ENCODE data around the gene SYT9.

Gene SYT9

DNA sequence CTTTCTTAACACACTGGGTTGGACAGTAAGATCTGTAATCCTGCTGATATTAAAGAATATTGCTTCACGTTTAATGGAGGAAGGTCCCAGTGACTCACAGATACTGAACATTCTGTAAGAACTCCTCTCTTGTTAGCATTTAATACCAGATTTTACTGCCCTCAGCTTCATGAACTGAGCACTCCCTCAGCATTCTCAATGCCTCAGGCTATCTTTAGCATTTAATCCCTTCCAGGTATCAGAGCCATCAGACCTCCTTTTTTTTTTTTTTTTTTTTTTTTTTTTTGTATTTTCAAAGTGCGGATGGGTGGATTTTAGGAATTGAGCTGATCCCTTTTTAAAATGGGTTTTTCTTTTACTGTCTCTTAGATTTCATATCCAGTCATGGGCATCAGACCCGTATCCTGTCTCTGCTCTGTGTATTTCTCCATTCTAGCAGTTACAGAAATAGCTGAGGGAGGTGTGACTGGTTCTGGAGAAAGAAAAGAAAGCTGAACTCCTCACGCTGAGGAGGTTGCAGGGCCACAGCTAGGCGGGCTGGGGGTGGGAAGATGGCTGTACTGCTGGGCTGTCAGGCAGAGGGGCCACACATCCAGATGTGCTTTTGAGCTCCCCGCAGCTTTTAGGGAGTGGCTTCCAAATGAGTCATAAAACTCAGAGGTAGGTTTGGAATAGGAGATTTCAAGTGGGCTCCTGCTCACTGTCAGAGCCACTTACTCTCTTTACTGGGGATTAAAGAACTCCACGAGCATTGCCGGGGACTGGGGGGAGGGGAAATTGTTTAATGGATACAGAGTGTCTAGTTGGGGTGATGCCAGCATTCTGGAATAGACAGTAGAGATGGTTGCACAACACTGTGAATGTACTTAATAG lies 97.0 kb downstream of the SYT9 start:
- DNase-seq = no peak

DNA sequence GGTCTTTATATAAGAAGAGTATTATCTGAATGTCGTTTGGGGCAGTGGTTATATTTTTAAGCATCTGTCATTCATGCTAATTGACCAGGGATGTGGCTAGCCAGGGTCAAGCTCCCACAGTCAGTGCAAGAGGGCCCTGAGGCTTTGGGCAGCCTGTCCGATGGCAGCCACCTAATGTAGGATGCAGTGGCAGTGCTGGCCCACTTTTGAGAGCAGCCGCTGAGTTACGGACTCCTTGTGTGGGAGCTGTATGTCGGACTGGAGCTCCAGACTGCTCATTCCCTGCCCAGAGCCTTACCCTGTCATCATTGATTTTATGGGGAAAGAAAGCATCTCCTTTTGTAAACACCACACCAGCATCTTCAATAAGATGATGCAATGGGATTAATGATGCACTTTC lies 99.5 kb downstream of the SYT9 start:
- DNase-seq = no peak

DNA sequence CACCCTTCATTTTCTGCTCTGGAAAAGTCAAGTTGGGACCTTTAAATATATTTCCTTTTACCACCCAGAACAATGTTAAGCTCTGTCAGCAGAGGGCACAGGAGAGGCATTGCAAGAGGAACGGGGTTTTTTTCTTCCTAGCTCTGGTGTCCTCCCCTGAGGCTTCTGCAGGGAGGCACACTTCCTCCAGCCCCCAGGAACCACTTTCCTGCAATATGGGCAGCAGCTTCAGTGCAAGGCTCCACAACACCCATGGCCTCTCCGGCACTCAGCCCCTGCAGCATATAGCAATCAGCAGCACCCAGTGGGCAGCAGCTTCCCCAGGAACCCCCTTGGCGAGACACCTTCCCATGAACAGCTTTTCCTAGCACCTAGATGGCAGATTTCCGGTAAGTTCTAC lies 101.4 kb downstream of the SYT9 start:
- no peak for DNase-seq

DNA sequence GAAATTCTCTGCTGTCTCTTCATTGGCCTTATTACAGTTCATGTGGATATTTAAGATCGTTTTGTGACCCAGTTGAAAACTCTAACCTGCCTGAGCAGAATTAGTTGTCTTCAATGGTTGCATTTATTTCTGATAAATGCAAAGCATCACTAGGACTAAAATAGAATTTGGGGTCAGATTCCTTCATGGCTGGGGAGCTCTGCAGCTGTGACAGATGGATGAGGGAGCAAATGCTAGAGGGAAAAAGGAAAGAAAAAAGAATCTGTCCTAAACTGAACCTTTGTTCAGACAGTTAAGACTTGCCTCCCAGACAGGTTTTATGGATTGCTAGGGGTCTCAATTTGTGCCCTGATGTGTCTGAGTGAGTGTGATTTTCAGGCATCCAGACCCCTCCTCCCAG lies 113.0 kb downstream of the SYT9 start:
- DNase-seq = no peak

DNA sequence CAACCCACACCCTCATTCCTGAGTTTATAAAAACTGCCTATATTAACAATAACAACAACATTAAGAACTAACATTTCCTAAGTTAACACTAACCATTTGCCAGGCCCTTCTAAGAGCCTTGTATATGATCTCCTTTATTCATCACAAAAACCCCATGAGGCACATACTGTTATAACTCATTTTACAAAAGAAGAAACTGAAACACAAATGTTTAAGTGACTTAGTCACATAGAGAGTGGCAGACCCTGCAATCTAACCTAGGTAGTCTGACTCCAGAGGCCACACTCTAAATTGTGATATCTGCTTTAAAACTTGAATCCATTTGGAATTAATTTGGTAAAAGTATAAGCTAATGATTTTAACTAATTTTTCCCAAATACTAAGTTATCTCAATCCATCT lies 116.1 kb downstream of the SYT9 start:
- DNase-seq = no peak

DNA sequence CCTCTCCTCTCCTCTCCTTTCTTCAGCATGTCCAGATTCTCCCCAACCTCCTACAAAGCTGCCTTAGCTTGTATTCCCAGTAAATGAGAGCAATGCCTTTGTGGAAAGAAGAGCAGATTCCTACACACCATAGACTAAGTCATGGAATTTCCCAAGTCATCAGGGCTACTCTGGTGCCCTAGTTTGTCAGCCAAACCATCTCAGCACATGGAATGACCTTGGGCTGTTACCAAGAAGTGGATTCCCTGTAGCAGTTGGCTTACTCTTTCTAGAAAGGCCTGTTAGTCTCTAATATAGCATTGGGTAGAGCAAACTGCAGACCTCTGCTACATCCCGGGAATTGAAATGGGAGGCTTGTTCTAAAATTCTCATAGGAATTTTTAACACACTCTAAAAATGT lies 124.7 kb downstream of the SYT9 start:
- no peak for DNase-seq

DNA sequence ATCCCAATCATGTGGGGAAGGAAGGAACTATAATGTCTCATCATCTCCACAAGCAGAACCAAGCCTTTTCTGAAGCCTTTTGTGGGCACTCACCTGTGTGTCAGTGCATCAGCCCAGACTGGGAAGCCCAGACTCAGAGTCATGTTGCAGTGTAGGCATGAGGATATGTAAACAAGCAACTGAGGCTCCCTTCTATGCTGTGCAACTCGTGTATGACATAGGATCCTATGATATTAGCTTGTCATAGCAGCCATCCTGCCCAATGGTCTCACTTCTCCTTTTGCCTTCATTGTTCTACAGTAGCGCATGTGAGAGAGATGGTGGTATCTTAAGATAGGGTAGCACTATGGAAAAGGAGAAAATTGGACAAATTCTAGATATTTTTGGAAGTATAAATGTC lies 130.2 kb downstream of the SYT9 start:
- DNase-seq = no peak

DNA sequence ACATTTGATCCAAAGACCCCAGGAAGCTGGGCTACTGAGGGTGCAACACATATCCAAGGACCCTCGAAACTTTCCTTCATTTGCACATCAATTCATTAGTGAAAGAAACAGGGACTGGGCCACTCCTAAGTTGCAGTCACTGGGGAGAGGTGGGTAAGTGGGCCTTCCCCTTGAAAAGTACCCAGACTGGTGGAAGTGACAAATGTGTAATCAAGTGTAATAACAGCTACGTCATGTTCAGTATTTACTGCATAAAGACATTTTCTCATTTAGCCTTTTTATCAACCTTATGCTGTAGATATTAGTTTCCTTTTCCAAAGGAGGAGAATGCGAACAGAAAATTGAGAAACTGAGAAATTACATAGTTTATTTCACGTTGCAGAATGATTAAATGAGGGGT lies 131.7 kb downstream of the SYT9 start:
- no peak for DNase-seq

DNA sequence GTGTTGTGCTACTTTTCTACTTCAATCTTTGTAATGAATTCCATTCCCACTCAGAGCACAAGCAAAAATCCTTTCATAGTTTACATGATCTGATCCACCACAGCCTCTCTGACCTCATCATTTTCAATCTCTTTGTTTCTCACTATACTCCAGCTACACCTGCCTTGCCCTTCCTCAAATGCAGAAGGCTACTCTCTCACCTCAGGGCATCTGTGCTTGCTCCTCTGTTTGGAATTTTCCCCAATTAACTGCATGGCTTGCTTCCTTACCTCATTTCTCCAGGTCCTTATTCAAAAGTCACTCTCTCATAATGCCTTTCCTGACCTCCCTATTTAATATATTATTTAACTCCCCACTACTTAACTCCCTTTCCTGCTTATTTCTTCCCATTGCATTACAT lies 133.0 kb downstream of the SYT9 start:
- DNase-seq = no peak

DNA sequence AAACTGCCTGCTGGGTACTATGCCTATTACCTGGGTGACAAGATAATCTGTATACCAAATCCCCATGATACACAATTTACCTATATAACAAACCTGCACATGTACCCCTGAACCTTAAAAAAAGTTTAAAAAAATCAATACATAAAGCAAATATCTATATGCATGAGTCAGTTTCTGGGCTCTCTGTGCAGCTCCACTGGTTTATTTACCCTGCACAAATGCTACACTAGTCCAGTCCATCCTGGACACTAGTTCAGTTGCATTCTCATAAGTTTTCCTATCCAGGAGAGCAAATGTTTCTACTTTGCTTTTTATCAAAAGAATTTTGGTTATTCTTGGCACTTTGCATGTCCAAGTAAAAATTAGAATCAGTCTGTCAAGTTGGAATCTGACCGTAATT lies 133.8 kb downstream of the SYT9 start:
- no peak for DNase-seq

DNA sequence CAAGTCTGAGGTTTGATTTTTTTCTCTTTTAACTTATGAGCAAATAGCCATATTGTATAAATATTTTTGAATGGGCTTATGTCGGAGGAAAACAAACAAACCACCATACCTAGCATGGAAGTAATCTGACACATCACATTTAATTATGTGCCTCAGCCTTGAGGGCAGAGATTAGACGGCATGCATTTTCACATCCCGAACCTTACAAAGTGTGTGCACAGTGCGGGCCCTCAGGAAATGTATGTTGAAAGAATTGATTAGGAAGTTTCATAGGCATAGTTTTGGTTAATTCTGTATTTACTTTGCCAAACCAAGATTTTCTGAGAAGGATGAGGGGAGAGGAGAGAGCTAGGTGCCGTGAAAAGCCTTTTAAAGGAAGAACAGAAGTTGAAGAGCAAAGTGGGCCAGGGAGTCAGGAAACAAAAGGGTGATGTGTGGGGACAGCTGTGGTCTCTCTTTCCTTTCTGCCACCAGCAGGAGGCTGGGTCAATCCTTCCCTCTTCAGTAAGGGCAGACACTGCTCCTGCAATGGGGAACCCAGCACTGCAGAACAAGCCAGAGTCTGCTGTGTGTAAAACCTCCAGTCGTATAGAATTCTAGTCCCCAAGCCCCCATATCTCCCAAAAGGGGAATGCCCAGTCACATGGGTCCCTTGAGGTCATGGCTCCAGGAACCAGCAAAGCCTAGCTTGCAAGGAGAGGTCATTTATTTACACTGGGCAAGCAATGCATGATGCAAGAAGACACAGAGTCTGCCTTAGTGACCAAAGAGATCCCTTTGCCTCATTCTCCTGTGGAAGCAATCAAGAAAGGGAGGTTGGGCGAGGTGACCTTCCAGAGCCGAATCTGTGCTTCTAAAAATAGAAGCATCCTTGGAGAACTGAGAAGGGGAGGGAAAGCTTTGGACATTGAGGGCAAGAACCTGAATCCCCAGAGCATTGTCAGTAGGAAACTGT lies 162.5 kb downstream of the SYT9 start:
- no peak for DNase-seq

DNA sequence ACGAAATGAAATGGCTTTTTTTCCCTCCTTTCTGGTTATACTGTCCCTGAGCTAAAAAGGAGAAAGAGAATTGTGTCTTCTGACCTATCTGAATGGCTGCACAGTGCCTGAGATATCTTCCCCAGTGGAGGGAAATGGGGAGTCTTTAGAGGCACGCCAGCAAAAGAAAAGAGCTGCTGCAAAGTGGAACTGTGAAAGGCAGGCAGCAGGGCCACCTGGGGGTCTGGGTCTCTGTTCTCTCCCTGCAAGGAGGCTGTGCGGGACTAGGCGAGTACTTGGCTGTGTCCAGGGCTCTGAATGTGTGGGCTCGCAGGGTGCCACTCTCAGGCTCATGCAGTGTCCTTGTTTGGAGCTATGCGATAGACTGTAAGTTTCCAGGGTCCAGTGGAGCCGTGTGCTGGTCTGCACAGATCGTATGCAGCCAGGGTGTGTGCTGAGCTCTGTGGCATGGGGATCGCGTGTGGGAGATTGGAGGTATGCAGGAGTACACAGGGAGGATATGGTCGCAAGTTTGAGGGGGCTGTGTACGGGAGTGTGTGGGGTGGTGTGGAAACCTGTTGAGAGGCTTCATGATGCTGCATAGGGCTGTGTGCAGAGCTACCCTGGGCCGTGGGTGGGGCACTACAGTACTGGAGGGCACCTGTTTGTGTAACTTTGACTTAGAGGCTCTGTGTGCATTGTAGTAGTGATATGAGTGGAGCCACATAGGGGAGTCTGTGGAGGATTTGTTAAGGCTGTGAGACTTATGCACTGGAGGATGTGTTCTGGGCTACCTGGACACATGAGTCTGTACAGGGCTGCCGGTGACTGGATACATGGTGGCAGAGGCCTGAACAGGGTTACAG lies 163.5 kb downstream of the SYT9 start:
- DNase-seq = no peak

DNA sequence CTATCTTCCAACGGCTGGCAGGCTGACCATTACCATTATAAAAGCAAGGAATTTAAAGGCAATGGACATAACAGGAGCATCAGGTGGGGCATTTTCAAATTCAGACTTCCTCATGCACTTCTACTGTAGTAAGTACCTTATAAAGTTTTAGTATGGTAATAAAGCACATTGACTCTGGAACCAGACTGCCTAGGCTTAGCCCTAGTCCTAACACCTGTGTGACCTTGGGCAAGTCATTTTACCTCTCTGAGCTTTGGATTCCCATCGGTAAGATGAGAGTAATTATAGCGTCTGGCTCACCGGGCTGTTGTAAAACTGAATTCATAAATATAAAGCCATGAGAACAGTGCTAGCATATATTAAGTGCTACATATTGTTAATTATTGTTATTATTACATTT lies 164.4 kb downstream of the SYT9 start:
- DNase-seq = no peak

DNA sequence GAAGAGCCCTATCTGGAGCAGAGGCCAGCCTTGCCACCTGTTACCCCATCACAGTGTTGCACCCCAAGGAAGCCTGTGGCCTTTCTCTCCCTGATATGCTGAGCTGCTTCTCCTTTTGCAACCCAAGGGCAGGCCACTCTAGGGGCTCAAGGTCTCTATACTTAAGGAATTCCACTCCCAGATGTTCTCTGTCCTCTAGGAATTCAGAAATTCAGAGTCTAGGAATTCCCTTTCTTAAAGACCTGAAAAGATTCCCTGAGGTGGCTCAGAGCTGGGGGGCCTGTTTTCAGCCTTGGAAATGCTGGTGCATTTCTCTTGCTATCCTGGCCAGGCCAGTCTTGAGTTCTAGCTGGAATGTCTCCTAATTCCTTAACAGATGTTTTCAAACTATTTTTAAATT lies 165.6 kb downstream of the SYT9 start:
- no peak for DNase-seq

DNA sequence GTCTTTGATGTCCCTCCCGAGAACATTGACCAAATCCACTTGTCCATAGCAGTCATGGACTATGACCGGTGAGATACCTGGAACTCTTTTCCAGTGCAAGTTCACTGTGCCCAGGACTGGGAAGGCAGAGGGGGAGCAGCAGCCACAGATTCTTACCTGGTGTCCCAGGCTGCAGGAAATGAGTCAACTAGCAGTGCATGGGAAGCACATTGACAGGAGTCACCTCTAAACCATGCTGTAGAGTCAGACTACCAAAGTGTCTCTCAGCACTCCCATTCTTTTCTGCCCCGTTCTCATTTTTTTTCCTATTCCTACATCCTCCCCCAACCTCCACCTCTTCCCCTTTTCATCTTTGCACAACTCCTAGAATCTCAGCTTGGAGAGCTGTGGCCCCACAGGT lies 166.4 kb downstream of the SYT9 start:
- DNase-seq = no peak

DNA sequence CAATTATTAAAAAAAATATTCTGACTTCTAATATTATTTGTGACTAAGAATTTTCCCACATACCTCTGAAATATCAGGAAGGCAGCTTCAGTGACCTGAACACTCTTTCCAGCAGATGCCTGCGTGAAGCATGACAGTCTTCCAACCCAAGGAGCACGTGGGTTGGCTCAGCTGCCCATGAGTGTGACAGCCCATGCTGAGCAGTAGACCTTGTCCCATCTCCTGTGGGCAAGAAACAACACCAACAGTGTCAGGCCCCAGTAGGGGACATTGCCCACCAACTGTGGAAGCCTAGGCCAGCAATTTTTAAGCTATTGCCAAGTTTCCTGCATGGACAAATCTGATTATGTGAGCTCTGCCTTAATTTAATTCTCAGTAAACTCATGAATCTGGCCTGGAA lies 167.2 kb downstream of the SYT9 start:
- DNase-seq = no peak

DNA sequence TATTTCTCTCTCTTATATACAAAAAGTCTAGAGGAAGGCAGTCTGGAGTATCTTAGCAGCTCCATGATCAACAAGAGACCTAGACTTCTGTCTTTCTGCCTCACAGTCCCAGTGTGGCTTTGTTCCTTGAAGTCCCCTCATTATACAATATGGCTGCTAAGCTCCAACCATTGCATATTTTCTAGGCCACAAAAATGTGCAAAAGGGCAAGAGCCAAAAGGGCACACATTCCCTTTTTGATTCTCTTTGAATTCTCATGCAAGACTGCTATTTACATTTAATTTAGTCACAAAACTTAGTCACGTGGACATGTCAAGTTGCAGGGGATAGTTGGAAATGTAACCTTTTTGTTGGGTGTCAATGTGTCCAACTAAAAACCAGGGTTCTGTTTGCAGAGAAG lies 169.4 kb downstream of the SYT9 start:
- no peak for DNase-seq

DNA sequence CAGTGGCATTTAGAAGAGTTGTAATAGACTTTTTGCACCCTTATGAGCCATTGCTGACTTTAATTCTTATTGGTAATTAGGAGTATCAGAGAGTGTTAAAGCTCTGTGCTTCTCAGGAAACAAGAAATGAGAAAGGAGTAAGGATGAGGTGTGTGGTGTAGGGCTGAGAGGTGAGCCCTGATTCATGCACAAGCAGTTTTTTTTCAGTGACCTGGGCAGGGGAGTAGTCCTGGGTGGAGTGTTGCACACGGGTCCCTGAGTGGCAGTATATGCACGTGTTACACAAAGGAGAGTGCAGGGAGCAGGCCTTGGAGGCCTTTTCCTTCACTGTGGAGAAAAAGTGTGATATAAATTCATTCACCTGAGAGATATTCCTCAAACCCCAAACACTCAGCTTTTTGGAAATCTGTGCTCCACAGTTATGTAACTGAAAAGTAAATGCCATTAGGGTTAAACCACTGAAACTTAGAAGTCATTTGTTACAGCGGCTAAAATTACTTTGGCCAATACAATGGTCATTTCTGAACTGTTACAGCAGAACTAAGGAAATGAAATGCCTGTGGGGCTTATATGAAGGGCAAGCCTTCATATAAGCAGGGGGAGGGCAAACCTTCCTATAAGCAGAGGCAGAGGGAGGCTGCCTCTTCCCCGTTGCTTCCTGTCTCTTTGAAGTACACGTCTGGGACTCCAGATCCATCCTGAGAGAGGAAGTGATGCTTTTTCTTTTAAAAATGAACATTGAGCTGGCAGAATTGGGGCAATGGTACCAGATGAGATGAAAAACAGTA lies 171.0 kb downstream of the SYT9 start:
- DNase-seq = no peak

DNA sequence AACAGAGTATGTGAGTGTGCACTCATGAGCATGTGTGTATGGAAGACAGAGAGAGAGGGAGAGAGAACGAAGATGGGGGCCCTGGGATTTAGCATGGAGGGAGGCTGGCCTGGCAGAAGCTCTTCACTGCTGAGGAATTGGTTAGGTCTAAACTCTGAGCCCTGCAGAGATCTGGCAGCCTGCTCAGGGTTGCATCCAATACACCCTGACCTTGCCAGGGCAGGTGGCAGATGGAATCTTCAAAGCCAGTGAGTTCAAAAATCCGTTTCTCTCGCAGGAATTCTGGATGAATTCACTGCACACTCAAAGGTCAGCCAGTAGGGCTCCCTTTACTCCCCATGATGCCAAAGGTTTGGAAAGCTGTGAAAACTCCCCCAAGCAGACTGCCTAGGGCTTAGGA lies 172.2 kb downstream of the SYT9 start:
- DNase-seq = no peak

DNA sequence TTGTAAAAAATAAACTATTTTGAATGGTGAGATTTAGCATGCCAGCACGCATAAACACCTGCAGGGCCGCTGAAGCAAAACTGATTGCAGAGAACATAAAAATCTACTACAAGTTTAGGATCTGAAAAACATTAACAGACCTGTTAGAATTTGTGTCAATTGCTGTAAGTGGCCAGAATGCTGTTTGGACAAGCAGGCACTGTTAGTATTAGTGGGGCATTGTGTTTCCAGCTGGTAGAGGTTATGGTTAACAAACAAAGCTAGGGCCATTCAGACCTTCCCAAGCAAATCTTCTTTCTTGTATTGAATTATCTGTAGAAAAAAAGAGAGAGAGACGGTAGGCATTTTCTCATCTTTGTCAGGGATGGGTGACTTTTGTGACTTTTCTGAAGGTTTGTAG lies 176.0 kb downstream of the SYT9 start:
- DNase-seq = no peak

DNA sequence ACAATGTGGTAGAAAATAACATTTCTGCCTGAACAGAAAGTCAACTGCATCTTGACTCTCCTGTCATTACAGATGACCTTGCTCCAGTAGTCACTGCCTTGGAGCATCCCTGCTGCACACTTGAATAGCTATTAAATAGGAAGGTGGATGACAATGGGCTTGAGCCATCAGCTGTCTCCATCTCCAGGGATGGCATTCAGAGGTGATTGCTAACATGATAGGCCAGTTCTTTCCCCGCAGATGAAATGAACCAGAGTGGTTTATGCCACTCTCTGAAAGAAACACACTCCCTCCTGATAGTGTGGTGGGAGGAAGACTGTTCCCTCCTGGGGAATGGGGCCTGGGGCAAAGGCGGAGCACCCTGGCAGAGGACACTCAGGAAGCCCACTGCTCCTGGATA lies 176.5 kb downstream of the SYT9 start:
- no peak for DNase-seq

DNA sequence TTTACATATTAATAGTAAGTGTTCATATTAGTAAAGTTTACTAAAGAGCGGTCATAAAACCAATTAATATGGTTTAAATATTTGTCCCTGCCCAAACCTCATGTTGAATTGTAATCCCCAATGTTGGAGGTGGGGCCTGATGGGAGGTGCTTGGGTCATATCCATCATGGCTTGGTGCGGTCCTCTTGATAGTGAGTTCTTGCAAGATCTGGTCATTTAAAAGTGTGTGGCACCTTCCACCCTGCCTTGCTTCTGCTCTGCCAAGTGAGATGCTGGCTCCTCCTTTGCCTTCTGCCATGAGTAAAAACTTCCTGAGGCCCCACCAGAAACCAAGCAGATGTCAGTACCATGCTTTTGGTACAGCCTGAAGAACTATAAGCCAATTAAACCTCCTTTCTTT lies 178.8 kb downstream of the SYT9 start:
- DNase-seq = no peak
